Motor neuron (in vitro differentiated cells): ENCODE data around the gene GNMT. TPM values are rescaled to one million over a fixed set of nuclear protein-coding genes. Genes with fewer than 3 reads are reported as not detected.
A peak's percentile ranks its signal among the peaks of the same experiment; 100 is the strongest.

Source experiments
- ATAC-seq, 8 experiments: fragments of 200-7000 bp; cut with Tn5 transposase; replicated peaks in 6 of 8; 2 replicates each; pipeline ENCODE4 v1.8.0; 2021; ENCODE audit warnings: mild to moderate bottlenecking in 8 of 8, moderate library complexity in 8 of 8
- H3K27ac ChIP-seq, 2 donors: fragments of 250-450 bp; sonication (Bioruptor Pico); 2 replicates each; pipeline ENCODE4 v1.9.0; 2021; ENCODE audit warnings: antibody characterized with exemption in 2 of 2, mild to moderate bottlenecking in 2 of 2, moderate library complexity in 1 of 2
- H3K4me1 ChIP-seq, 2 donors: fragments of 250-450 bp; sonication (Bioruptor Pico); replicated peaks in 1 of 2; 2 replicates each; pipeline ENCODE4 v1.6.1; 2021; ENCODE audit warnings: antibody characterized with exemption in 2 of 2, mild to moderate bottlenecking in 2 of 2, moderate library complexity in 1 of 2
- H3K4me3 ChIP-seq, 5 donors: fragments of 250-450 bp; sonication (Bioruptor Pico); 2 replicates each; pipeline ENCODE4 v1.9.0; 2021; ENCODE audit warnings: antibody characterized with exemption in 5 of 5, mild to moderate bottlenecking in 5 of 5, moderate library complexity in 4 of 5
- WGBS, 10 experiments: fragments of 450-650 bp; shearing (Covaris generic); methylation state at CpG; one replicate each; pipeline ENCODE4 v1.0.0; 2022; 5-methylcytosine and 5-hydroxymethylcytosine counted together
- in situ Hi-C, 9 experiments: fragments of 400-800 bp; cut with MboI; loops; one replicate each; pipeline ENCODE4 v1.15.0; 2021; ENCODE audit warnings: low sequenced_read_pairs in 9 of 9, low pct_unique_long_range_greater_than_20kb in 2 of 9; ENCODE audit not compliant: unreplicated experiment in 9 of 9
- total RNA-seq, 8 experiments: library from RNA; unstranded; fragments of 300-600 nt; gene quantifications; 2 replicates each; pipeline versions ENCODE4 v1.2.3 to v1.2.4, GENCODE V29; 2022

GNMT gene
- total RNA-seq, 8 experiments from 2014 or later = 0.11 to 0.62 (median 0.38) TPM; not detected in 2

DNA sequence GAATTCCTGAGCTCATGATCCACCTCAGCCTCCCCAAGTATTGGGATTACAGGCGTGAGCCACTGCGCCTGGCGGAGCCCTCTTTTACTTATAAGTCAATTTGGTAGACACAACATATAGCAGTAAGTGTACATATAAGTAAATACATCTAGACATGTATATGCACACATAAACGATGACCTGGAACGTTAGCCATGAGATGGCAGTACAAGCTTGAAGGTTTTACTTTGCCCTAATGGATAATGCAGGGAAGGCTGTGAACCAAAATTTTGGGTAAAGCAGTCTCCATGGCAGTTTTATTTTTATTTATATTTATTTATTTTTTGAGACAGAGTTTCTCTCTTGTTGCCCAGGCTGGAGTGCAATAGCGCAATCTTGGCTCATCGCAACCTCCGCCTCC is 2.4 kb upstream of the GNMT start:
- in situ Hi-C loops = no loop called here
- no peak for ATAC-seq
- Histone ChIP-seq H3K27ac (no peak overlapping the region), H3K4me3 (no peak overlapping the region), H3K4me1 (peaks cover 0 to 6% of the 10 kb centered on the region in 2 donors)
- 70 to 100% (median 83%) methylated on average over 1 to 5 of the region's 8 CpGs; no CpG with 5 or more reads in 3 of the 10 experiments for WGBS, 10 experiments

DNA sequence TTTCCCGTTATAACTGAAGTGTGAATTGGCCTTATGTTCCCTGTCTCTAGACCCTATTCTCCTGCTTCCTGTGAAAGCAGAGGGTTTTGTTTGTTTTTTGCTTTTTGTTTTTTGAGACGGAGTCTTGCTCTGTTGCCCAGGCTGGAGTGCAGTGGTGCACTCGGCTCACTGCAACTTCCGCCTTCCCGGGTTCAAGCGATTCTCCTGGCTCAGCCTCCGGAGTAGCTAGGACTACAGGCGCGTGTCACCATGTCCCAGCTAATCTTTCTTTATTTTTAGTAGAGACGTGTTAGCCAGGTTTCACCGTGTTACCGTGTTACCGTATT is 674 bp upstream of the GNMT start:
- H3K27ac ChIP-seq = no peak overlapping the region
- 6 to 77% (median 46%) methylated on average over 4 to 8 of the region's 13 CpGs; no CpG with 5 or more reads in 5 of the 10 experiments for WGBS, 10 experiments
- no peak for ATAC-seq
- in situ Hi-C loops = no loop called here
- H3K4me1 ChIP-seq = peaks cover 0 to 6% of the 10 kb centered on the region in 2 donors
- peak overlapping the region in 1 of 5 donors; percentile 32 for H3K4me3 ChIP-seq

DNA sequence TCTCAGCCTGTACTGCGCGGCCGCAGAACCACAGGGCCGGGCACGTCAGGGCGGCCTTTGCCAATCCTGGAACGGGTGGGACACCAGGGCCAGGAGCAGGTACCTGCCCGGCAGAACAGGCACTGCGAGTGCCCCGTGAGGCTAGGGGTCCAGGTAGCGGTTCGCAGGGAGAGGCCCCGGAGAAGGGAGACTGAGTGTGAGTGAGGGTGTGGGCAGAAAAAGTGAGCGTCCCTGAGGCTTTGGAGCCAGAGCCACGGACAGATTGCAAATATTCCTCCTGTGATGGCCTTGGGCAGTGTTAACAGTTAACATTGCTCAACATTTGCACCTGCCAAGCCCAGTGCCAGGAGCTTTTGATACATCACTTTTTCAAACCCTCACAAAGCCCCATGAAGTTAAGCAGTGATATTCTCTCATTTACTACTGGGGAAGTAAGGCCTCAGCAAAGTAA is 491 bp downstream of the GNMT start:
- ATAC-seq = peak in 3 of 8 experiments; percentile 27 to 39 (median 36)
- Histone ChIP-seq H3K4me3 (peak overlapping the region; percentile 18 to 32 (median 21)), H3K27ac (no peak overlapping the region), H3K4me1 (peaks cover 0 to 6% of the 10 kb centered on the region in 2 donors)
- in situ Hi-C loops = no loop called here
- 11 to 80% (median 49%) methylated on average over 1 to 6 of the region's 15 CpGs; no CpG with 5 or more reads in 4 of the 10 experiments for WGBS, 10 experiments

DNA sequence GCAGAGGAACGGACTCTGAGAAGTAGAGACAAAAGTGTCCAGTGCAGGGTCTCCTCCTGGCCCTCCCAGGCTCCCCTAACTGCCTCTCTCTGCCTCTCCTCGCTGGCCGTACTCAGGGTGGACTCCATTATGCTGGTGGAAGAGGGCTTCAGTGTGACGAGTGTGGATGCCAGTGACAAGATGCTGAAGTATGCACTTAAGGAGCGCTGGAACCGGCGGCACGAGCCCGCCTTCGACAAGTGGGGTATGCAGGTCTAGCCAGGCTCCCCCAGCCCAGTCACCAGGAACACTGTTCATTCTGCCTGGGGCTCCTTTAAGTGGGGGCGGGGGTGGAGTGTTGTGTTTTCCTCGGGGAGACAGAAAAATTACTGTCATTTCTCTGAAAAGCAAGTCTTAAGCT is 1.5 kb downstream of the GNMT start:
- ATAC-seq = no peak
- no peak overlapping the region for H3K27ac ChIP-seq
- in situ Hi-C loops = no loop called here
- peaks cover 0 to 6% of the 10 kb centered on the region in 2 donors for H3K4me1 ChIP-seq
- WGBS, 10 experiments = 60 to 100% (median 85%) methylated on average over 1 to 8 of the region's 12 CpGs; no CpG with 5 or more reads in 3 of the 10 experiments
- H3K4me3 ChIP-seq = no peak overlapping the region

DNA sequence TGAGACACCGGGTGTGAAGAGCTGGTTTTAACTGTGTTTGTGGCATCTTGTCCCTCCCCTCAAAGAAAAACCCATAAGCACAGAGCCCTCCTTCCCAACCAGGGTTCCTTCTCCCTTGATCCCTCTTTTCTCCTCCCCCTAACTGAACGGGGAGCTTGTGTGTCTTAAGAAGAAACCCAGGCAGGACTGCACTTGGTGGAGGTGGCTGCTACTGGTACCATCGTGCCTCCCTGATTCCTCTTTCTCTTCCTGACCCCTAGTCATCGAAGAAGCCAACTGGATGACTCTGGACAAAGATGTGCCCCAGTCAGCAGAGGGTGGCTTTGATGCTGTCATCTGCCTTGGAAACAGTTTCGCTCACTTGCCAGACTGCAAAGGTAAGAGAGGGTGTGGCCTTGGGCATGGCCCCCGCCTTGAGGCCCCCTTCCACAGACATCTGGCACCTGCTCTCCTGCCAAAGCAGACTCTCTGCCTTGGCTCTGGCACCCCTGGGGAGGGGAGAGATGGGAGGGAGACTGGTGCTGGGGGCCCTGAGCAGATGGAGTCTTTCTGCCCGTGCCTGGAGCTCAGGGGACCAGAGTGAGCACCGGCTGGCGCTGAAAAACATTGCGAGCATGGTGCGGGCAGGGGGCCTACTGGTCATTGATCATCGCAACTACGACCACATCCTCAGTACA is 2.1 kb downstream of the GNMT start:
- Histone ChIP-seq H3K4me1 (peaks cover 0 to 6% of the 10 kb centered on the region in 2 donors), H3K27ac (no peak overlapping the region), H3K4me3 (no peak overlapping the region)
- no peak for ATAC-seq
- in situ Hi-C loops = no loop called here
- WGBS, 10 experiments = 0 to 100% (median 75%) methylated on average over 1 to 4 of the region's 13 CpGs; no CpG with 5 or more reads in 3 of the 10 experiments

DNA sequence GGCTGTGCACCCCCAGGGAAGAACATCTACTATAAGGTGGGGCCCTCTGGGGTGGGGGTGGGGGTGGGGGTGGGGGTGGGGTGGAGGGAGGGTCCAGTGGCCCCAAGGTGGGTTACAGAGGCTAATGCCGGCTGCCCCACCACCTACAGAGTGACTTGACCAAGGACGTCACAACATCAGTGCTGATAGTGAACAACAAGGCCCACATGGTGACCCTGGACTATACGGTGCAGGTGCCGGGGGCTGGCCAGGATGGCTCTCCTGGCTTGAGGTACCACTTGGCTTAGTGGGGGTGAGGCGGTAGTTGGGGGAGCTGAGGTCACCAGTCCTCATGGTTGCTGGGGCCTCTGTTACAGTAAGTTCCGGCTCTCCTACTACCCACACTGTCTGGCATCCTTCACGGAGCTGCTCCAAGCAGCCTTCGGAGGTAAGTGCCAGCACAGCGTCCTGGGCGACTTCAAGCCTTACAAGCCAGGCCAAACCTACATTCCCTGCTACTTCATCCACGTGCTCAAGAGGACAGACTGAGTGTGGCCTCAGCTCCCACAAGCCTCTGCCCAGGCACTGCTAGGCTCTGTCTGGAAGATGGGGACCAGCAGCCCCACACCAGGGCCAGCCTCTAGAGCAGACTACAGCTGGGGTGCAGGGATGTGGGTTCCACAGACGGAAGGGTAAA is 2.8 kb downstream of the GNMT start:
- 80 to 100% (median 80%) methylated on average over 1 to 3 of the region's 12 CpGs; no CpG with 5 or more reads in 7 of the 10 experiments for WGBS, 10 experiments
- in situ Hi-C loops = no loop called here
- Histone ChIP-seq H3K4me3 (no peak overlapping the region), H3K27ac (no peak overlapping the region), H3K4me1 (peaks cover 0 to 6% of the 10 kb centered on the region in 2 donors)
- ATAC-seq = no peak

DNA sequence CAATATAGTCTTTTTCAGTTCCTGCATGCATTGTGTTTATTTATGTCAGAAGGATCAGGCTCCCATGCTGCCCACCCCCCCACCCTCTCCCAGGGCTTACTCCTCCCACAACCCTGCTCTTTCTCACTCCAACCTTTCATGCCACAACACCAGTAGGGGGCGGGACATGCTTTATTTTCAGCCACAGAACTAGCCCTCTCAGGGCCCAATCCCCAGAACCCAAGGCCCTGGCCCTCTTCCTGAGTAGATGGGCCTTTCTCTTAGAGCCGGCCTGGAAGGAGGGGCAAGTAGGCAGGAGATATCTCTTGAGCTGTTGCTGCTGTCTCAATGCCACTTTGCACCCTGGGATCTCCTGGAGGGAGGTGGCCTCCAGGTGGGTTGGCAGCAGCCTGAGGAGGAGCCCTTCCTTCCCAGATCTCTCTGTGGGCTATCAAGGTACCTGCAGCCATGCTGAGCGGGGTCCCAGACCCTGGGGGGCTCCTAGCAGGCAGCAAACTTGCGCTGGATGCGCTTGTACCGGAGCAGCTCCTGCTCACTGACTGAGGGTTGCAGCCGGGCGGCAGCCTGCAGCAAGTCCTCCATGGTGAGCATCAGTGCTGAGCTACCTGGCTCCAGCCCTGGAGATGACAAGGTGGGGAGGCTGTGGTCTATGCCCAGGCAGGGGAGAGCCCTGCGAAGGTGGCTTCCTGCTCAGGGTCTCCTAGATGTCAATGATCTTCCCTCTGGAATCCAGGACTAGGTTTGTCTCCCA is 3.5 kb downstream of the GNMT start:
- in situ Hi-C loops = no loop called here
- ATAC-seq = peak in 3 of 8 experiments; percentile 6 to 63 (median 27)
- H3K4me3 ChIP-seq = no peak overlapping the region
- 80 to 100% (median 90%) methylated on average over 1 to 4 of the region's 9 CpGs; no CpG with 5 or more reads in 5 of the 10 experiments for WGBS, 10 experiments
- peaks cover 0 to 6% of the 10 kb centered on the region in 2 donors for H3K4me1 ChIP-seq
- no peak overlapping the region for H3K27ac ChIP-seq

DNA sequence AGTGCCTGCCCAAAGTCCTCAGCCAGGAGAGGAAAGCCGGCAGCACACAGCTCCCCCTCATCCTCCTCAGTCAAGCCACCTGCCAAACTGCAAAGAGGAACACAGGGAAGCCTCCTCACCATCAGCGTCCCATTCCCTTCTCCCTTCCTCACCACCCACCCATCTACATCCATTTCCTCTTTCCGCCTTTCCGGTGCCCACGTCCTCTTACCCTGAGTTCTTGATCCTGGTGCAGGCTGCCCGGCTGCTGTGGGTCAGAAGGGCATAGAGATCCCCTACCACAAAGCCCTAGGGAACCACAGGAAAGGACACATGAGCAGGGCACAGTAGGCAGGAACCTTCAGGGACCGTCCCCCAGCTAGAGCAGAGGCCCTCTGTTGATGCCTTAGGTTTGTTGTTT is 6.0 kb downstream of the GNMT start:
- H3K4me3 ChIP-seq = no peak overlapping the region
- in situ Hi-C loops = no loop called here
- no peak for ATAC-seq
- 20 to 100% (median 83%) methylated on average over 1 to 7 of the region's 7 CpGs; no CpG with 5 or more reads in 3 of the 10 experiments for WGBS, 10 experiments
- H3K4me1 ChIP-seq = peaks cover 6 to 7% of the 10 kb centered on the region in 2 donors
- no peak overlapping the region for H3K27ac ChIP-seq

DNA sequence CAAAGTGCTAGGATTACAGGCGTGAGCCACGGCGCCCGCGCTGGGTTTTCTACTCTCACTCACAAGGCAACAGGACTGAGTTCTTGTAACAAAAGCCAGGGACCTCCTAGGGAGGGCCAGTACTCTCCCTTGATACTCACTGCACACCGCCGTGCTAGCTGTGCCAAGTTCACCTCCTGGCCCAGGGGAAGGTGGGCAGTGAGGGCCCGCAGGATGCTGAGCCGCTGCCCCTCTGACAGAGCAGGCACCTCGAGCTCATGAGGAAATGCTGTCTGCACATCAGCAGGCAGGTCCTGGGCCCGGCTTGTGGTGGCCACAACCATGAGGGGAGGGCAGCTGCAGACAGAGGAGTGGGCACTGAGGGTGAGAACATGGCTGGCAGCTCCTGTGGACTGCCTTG is 6.7 kb downstream of the GNMT start:
- H3K4me3 ChIP-seq = no peak overlapping the region
- 60 to 100% (median 93%) methylated on average over 1 to 10 of the region's 11 CpGs; no CpG with 5 or more reads in 4 of the 10 experiments for WGBS, 10 experiments
- peaks cover 6 to 7% of the 10 kb centered on the region in 2 donors for H3K4me1 ChIP-seq
- ATAC-seq = no peak
- in situ Hi-C loops = no loop called here
- H3K27ac ChIP-seq = no peak overlapping the region

DNA sequence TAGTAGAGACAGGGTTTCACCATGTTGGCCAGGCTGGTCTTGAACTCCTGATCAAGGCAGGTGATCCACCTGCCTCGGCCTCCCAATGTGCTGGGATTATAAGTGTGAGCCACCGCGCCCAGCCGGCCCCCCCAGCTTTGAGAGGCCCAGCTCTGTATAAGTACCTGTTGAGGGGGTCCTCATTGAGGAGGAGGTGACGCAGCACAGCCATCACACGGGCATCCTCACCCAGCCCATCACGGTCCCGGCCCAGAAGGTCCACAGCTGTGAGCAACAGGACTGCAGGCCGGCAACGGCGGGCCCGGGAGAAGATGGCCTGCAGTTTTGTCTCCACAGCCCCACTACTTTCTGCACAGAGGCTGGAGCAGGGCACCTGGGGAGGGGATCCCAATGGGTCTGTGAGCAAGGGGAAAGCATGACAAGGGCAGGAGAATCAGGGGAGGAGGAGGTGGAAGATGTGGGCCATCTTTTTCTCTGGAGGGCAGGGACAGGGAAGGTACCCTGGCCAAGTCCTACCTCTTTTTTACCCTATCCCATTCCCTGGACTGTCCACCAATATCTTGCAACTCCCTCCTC is 7.7 kb downstream of the GNMT start:
- WGBS, 10 experiments = 80 to 100% (median 93%) methylated on average over 1 to 7 of the region's 12 CpGs; no CpG with 5 or more reads in 4 of the 10 experiments
- Histone ChIP-seq H3K27ac (no peak overlapping the region), H3K4me1 (peaks cover 6 to 7% of the 10 kb centered on the region in 2 donors), H3K4me3 (no peak overlapping the region)
- in situ Hi-C loops = no loop called here
- ATAC-seq = no peak

DNA sequence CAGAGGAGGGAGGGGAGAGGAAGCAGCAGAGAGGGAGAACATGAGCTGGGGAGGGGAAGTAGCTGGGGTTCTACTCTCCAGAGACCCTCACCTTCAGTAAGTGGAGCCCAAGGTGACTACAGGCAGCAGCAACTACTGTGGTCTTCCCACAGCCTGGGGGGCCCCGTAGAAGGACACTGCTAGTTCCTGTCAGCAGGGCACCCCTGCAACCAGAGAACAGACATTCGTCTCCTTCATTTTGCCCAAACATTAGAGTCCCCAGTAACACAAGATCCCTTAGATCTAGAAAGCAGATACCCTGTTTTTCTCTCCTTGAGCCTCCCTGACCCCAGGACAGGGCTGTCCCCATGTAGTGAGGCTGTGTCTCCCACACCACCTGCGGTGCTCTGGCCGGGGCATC is 8.2 kb downstream of the GNMT start:
- ATAC-seq = no peak
- WGBS, 10 experiments = 20 to 100% (median 50%) methylated on average over 1 to 2 of the region's 4 CpGs; no CpG with 5 or more reads in 4 of the 10 experiments

DNA sequence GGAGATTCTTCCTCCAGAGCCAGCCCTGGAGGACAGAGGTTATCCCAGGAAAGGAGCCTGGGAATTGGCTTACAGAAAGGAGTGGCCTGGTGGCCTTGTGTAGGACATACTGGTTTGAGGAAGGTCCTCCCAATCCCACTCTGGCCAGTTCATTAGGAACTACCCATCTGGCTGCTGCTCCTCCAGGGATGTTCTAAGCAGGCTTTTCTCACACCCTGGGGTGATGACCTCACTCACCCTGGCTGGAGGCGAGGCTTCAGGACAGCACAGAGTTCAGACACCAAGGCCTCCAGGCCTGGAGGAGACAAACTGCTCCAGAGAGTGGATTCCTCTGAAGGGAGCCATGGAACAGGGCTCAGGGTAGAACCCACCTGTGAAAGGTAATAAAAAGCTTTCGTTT is 8.9 kb downstream of the GNMT start:
- peaks cover 6 to 7% of the 10 kb centered on the region in 2 donors for H3K4me1 ChIP-seq
- no peak overlapping the region for H3K4me3 ChIP-seq
- no peak overlapping the region for H3K27ac ChIP-seq
- 94 to 100% methylated on average over 1 to 2 of the region's 2 CpGs; no CpG with 5 or more reads in 8 of the 10 experiments for WGBS, 10 experiments
- in situ Hi-C loops = no loop called here
- no peak for ATAC-seq

More for the DNA sequence above, 8.2 kb downstream of the GNMT start:
- in situ Hi-C loops = no loop called here
- Histone ChIP-seq H3K4me1 (peaks cover 6 to 7% of the 10 kb centered on the region in 2 donors), H3K27ac (no peak overlapping the region), H3K4me3 (no peak overlapping the region)
